HG03571 (cell line): Measurements from ENCODE around the gene CABP2.

ENCODE experiments used
- ATAC-seq: cut with Tn5 transposase; IDR thresholded peaks from one replicate; pipeline ENCODE4 v1.9.1; 2021; ENCODE audit not compliant: unreplicated experiment

Gene CABP2

GRCh38 chr11:67508486-67509121 is 14.6 kb downstream of the CABP2 start:
- ATAC-seq: peak; percentile 32

DNA sequence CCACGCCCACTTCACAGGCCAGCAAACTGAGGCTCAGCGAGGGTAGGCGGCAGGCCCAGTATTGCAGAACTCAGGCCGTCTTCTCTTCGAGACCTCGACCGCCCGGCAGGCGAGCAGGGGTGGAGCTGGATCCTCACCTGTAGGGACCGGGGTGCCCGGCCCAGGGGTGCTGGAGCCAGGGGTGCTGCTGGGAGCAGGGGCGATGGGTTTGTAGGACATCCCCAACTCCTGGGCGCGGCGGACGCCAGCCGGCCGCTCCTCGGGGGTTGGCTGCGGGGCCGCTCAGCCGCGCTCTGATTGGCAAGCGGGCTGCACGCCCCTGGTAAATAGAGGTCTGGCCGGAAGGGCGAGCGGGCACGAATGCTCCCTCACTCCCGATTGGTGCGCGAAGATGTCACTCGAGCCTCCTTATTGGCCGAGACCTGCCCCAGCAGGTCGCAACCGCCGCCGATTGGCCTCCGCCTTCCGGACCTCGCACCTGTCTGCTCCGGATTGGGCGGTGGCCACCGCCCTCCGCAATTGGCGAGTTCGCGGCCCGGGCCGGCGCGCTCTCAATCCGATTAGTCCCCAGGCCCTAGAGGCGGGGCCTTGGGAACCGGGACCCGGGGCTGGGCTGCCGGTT is 15.3 kb downstream of the CABP2 start, which contains the start of gene CDK2AP2:
Gene CDK2AP2, minus strand, starts transcription at position 299 of the 622 bp plus-strand sequence. Its CDS starts 80 bp downstream, at position 219.
- ATAC-seq: peak; percentile 63

DNA sequence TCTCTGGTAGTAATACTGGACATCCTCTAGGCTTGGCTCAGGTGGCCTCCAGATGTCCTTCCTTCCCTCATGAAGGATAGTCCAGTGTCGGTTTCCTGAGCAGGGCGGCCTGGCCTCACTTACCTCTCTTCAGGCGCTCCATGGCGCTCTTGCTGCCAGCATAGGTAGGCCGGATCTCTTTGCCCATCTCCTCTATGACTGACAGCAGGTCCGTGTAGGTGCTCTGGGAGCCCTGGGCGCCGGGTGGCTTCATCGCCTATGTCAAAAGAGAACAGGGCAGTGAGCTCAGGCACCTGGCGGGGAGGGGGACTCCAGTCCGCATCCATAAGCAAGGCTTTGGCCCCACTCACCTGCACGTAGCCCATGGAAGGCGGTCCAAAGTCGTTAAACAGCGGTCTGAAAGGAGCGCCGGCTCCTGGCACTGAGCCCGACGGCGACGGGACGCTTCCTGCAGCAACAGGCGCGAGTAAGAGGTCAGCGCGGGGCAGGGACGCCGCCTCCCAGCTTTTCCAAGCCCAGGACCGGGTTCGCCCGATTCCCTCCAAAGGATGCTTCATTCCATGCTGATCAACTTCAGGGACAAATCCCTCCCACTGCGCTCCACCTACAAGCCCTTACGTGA is 15.9 kb downstream of the CABP2 start:
- no peak for ATAC-seq

- ATAC-seq: no peak
Measured at GRCh38 chr11:67506426-67507051, 16.7 kb downstream of the CABP2 start.

GRCh38 chr11:67505605-67506396 is 17.4 kb downstream of the CABP2 start:
- peak; percentile 28 for ATAC-seq

DNA sequence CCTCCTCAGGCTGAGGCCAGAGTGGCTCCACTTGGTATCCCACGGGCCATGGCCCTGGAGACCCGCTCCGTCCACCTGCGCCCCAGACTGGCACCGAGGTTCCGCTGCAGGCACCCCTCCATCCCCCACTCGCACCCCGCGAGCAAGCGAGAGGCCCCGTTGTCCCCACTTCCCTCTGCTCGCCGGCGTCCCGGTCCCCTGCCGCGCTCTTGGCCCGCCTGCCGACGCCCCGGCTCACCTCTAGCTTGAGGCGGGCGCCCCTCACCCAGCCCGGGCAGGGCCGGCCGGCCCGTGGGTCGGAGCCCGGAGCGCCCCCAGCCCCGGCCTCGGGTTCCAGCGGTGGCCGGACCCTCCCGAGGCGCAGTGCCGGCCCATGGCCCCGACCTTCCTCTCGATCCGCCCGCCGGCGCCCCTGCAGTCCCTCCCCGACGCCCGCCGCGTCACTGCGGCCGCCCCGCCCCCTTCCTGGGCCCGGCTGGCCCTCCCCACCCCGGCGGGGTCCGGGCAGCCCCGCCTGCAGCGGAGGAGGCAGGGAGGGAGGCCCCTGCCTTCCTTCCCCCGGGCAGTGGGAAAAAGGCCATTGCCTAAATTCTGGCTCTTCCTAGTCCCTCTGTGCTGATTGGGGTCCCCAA is 18.2 kb downstream of the CABP2 start, which contains the start of gene PITPNM1:
Gene PITPNM1, minus strand, starts transcription at position 414 of the 632 bp plus-strand sequence. CDS start 1,183 bp downstream, outside the sequence.
- no peak for ATAC-seq

- no peak for ATAC-seq
Measured at GRCh38 chr11:67504005-67504949, 19.0 kb downstream of the CABP2 start.

- no peak for ATAC-seq
Measured at GRCh38 chr11:67503119-67504004, 19.9 kb downstream of the CABP2 start.

- ATAC-seq: no peak
Measured at GRCh38 chr11:67502328-67502979, 20.8 kb downstream of the CABP2 start.

GRCh38 chr11:67501854-67502253 is 21.4 kb downstream of the CABP2 start:
- no peak for ATAC-seq

DNA sequence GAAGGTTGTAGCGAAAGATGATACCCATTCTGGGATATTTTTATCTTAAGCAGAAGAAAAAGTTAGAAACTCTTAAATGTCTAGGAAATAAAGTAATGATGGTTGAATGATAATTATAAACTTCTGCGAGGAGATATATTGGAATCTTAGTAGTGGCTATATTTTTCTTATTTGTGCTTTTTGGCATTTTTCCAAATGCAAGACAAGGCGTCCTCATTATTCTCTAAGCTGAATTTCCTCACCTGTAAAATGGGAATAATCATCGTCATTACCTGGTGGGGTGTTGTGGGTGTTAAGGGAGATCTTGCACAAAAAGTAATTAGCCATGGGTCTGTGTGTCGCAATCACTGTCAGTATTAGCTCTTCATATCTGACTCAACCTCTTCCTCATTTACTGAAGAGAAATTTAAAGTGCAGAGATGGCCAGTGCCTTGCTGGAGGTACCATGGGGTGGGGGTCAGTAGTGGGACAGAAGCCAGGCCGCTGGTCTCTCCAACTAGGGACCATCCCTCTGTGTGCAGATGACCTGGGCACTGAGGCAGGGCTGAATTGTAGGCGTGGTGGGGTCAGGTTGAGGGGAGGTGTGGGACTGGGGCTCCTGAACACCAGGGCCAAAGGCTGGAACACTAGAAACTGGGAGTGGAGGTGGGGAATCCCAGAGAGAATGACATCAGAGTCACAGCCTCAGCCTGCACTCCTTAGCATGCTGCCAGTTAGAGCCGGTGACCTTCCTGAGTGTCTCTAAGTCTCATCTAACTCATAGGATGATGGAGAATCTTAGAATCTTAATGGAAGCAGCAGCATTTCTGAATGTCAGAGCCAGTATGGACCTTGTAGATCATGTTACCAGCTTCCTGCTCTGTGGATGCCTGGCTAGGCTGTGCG is 22.2 kb downstream of the CABP2 start:
- no peak for ATAC-seq

DNA sequence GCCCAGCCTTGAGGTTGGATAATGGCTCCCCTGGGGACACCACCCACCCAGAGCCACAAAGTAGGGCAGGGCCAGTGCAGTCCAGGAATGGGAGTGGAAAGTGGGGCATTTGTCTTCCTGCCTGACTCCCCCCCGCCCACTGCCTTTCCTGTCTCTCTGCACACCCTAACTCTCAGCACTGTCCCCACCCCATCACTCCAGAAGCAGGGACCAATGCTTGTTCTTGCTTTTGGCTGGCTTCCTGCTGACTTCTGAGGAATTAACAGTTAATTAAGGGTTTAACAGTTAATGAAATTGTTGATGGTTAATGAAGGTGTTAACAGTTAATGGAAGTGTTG is 22.8 kb downstream of the CABP2 start:
- no peak for ATAC-seq

- no peak for ATAC-seq
Measured at GRCh38 chr11:67499808-67500483, 23.3 kb downstream of the CABP2 start.

- no peak for ATAC-seq
Measured at GRCh38 chr11:67498544-67498972, 24.7 kb downstream of the CABP2 start.

- no peak for ATAC-seq
Measured at GRCh38 chr11:67497656-67498291, 25.5 kb downstream of the CABP2 start.

GRCh38 chr11:67496113-67496512 is 27.1 kb downstream of the CABP2 start:
- no peak for ATAC-seq
